ENCODE measurements around the gene OR51B4.
A peak's percentile ranks its signal among the peaks of the same experiment; 100 is the strongest.

OR51B4 gene

DNA sequence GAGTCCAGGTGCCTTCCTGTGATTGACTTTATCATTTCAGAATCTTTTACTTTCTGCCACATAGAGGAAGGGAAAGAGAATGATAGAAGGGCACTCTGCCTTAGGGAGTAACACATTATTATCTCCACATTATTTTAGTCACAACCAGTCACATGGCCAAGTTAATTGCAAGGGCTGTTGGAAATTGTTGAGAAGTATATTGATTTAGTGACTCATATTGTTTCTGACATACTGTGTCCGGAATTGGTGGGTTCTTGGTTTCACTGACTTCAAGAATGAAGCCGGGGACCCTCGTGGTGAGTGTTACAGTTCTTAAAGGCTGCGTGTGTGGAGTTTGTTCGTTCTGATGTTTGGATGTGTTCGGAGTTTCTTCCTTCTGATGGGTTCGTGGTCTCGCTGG lies 8.7 kb downstream of the OR51B4 start:
- DNase-seq, result no peak

DNA sequence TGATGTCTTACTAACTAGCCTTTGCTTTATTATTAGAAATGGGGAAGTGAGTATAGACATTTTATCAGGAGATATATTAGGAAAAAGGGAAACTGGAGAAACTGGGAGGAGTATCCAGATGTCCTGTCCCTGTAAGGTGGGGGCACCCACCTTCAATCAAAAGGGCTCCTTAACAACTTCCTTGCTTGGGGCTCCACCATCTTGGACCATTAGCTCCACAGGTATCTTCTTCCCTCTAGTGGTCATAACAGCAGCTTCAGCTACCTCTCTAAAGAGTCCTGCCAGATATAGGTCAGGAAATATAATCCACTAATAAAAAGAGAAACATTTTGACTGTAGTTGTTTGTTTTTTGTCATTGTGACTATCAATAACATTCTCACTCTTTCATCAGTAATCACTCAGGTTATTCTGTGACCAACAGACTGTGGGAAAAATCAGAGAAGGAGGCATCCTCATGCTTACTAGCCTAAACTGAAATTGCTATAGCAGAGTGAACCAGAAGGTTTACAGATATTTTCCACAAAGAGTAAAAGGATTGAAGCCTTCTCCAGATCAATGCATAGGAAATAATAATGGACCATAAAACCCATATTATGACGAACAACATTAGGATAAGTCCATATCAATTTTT lies 10.4 kb downstream of the OR51B4 start:
- no peak for DNase-seq

DNA sequence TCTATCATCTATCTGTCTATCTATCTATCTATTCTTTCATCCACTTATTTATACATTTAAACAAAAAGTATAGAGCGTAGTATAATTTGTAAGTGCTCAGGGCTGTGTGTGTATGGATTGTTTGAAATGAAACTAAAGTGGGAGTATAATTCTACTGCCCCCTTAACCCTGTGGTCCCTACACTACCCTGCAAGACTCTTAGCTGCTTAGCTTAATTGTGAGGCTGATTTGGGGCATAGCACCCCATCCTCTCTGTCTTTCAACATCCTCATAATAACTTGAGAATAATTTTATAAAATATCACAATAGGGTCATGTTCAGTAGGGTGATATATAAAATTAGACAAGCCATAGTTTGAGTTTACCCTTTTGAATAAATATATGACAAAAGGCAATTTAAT lies 11.6 kb downstream of the OR51B4 start:
- DNase-seq, result no peak

- no peak for DNase-seq
These were observed 12.1 kb downstream of the OR51B4 start for GRCh38 chr11:5289696-5290095.

DNA sequence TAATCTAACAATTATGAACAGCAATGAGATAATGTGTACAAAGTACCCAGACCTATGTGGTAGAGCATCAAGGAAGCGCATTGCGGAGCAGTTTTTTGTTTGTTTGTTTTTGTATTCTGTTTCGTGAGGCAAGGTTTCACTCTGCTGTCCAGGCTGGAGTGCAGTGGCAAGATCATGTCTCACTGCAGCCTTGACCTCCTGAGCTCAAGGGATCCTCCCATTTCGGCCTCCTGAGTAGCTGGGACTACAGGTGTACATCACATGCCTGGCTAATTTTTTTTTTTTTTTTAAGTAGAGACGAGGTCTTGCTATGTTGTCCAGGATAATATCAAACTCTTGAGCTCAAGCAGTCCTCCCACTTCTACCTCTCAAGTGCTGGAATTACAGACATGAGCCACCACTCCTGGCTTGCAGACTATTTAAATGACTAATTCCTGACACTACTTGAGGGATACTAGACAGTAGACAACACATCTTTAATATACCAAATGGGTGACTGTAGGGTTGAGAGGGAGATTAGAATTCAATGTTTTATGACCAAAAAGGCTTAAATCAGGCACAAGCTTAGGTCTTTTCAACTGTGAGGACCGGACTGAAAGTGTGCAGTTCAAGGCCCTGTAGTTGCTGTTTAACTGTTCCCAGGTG lies 12.7 kb downstream of the OR51B4 start:
- no peak for DNase-seq

GRCh38 chr11:5288108-5288905 lies 13.4 kb downstream of the OR51B4 start:
- no peak for DNase-seq

DNA sequence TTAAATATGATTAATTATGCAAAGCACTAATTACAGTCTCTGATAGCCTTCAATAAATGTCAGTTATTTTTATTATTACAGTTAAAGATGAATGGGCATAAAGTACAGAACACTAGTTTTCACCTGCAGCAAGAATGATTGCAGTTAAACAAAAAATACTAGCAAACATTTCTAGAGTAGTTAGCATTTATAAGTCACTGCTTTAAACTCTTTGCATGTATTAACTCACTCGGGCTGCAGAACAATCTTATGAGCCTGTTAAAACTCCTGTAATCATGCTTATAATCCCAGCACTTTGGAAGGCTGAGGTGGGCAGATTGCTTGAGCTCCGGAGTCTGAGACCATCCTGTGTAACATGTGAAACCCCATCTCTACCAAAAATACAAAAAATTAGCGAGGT lies 14.8 kb downstream of the OR51B4 start:
- no peak for DNase-seq

DNA sequence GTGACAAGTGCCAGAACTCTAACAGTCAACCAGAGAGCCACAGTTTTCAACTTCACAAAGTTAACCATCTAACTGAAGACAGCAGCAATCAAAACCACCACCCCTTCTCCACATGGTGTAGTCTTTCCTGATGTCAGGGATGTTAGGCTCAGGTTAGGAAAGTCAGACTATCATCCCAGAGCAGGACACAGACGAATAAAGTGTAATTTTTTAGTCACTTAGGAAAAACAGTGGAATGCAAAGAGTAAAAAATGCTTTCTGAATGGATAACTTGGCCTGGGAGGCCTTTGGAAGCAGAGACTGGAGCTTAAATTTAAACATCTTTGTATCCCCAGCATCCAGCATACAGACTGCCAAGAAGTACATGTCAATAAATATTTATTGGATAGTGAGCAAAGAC lies 15.4 kb downstream of the OR51B4 start:
- DNase-seq, result no peak

- no peak for DNase-seq
These were observed 15.9 kb downstream of the OR51B4 start for GRCh38 chr11:5285703-5286340.

DNA sequence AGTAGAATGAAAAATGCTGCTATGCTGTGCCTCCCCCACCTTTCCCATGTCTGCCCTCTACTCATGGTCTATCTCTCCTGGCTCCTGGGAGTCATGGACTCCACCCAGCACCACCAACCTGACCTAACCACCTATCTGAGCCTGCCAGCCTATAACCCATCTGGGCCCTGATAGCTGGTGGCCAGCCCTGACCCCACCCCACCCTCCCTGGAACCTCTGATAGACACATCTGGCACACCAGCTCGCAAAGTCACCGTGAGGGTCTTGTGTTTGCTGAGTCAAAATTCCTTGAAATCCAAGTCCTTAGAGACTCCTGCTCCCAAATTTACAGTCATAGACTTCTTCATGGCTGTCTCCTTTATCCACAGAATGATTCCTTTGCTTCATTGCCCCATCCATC lies 17.1 kb downstream of the OR51B4 start:
- no peak for DNase-seq

GRCh38 chr11:5283882-5284281 lies 17.9 kb downstream of the OR51B4 start:
- DNase-seq, result no peak

GRCh38 chr11:5283086-5283485 lies 18.7 kb downstream of the OR51B4 start:
- no peak for DNase-seq

DNA sequence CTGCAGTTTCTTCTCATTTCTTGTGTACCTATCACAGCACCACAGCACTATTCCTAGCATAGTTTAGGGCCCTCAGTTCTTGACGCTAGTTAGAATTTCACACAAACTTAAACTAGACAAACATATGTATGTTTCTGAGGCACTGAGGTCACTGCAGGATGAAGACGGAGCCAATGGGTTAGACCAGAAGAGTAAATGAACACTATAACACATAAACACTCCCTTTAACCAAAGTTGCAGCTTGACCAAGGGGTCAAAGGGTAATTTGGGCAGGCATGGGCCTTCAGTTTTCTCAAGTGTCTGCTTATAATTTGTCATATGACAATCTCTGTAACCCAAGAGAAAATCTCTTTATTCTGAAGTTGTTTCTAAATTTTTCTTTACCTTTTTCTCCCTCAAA lies 19.1 kb downstream of the OR51B4 start:
- DNase-seq, result no peak

- no peak for DNase-seq
These were observed 20.1 kb downstream of the OR51B4 start for GRCh38 chr11:5281596-5281995.

- peak; percentile 28 for DNase-seq
These were observed 21.1 kb downstream of the OR51B4 start for GRCh38 chr11:5280582-5281102.

GRCh38 chr11:5279471-5280090 lies 22.2 kb downstream of the OR51B4 start:
- DNase-seq, result no peak

- DNase-seq, result no peak
These were observed 23.9 kb downstream of the OR51B4 start for GRCh38 chr11:5277807-5278382.

GRCh38 chr11:5276697-5277096 lies 25.0 kb downstream of the OR51B4 start:
- no peak for DNase-seq

GRCh38 chr11:5275369-5276110 lies 26.2 kb downstream of the OR51B4 start:
- no peak for DNase-seq

- DNase-seq, result no peak
These were observed 27.4 kb downstream of the OR51B4 start for GRCh38 chr11:5274395-5274794.

DNA sequence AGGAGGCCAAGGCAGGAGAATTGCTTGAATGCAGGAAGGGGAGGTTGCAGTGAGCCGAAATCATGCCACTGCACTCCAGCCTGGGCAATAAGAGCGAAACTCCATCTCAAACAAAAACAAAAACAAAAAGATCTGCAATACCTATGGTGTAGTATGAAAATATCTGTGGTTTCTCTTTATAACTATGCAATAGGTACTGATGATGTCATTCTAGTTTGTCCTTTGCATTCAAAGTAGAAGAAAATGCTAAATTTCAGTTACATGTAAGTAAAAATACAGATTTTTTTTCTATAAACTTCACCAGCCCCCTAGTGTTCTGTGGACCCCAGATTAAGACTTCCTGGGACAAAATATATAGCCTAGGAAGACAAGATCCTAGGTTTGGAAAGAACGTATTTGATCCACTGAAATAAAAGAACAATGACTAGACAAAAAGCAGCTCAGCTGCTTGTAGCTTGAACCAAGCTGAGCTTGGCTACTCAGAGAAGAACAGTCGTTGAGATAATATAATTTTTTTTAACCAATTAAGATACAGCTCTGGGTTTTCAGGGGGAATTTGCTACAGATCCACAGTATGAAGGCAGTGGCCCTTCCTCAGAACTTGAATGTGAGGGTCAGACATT lies 29.2 kb downstream of the OR51B4 start:
- no peak for DNase-seq

Data from stimulated activated CD8-positive, alpha-beta memory T cell treated with anti-CD3 and anti-CD28 coated beads, Interleukin-4, amount 100 ng/mL, for 48 hours (primary cell).